Peyer's patch (tissue), 4 donors: ENCODE results near the gene SFI1.

Experiments used
- CTCF ChIP-seq, 6 experiments: fragments of 450-650 bp in 4 of 6; fragments of 200-600 bp in 2 of 6; sonication (generic) in 1 of 6; IDR thresholded peaks; one replicate each; pipeline ENCODE4 v1.5.1; 2017 to 2019; ENCODE audit warnings: antibody characterized with exemption in 6 of 6, mild to moderate bottlenecking in 3 of 6, moderate library complexity in 1 of 6
- POLR2A ChIP-seq, 2 donors: fragments of 450-650 bp; IDR thresholded peaks; one replicate each; pipeline ENCODE4 v1.5.1; 2017; ENCODE audit warnings: antibody characterized with exemption in 2 of 2, mild to moderate bottlenecking in 2 of 2, moderate library complexity in 2 of 2

GRCh38 chr22:31631436-31631835, 135.1 kb downstream of the SFI1 start:
- no peak for TF ChIP-seq POLR2A (IDR thresholded peaks at IDR 0.05)
- no peak for TF ChIP-seq CTCF (IDR thresholded peaks at IDR 0.05)
